Neural progenitor cell (in vitro differentiated cells): Measurements from ENCODE around the gene CRCP. TPM values are rescaled to one million over a fixed set of nuclear protein-coding genes. Genes with fewer than 3 reads are reported as not detected.
"Not testable (repeated sequence)": the region's sequence is repeated elsewhere in the genome, so short reads cannot be mapped to it uniquely, and the experiment has no call there.

ENCODE experiments used
- DNase-seq: peaks from one replicate; pipeline ENCODE4 v3.0.0-alpha.2; 2016; ENCODE audit warnings: low spot score
- H2AFZ ChIP-seq: fragments of 200-600 bp; sonication (generic); replicated peaks from 2 replicates; pipeline ENCODE4 v1.6.1; 2016; ENCODE audit warnings: antibody characterized with exemption
- H3F3A ChIP-seq: fragments of 200-600 bp; sonication (generic); 2 replicates; pipeline ENCODE4 v1.6.1; 2016; ENCODE audit warnings: antibody characterized with exemption, low read depth
- H3K27ac ChIP-seq: fragments of 200-600 bp; sonication (generic); 2 replicates; pipeline ENCODE4 v1.5.1; 2016; ENCODE audit warnings: mild to moderate bottlenecking
- H3K27me3 ChIP-seq: fragments of 200-600 bp; sonication (generic); 2 replicates; pipeline ENCODE4 v1.6.1; 2016; ENCODE audit warnings: mild to moderate bottlenecking, moderate library complexity
- H3K36me3 ChIP-seq: fragments of 200-600 bp; sonication (generic); 2 replicates; pipeline ENCODE4 v1.5.1; 2016
- H3K4me1 ChIP-seq: fragments of 200-600 bp; sonication (generic); 2 replicates; pipeline ENCODE4 v1.6.1; 2016; ENCODE audit warnings: mixed run types
- H3K4me2 ChIP-seq: fragments of 200-600 bp; sonication (generic); 2 replicates; pipeline ENCODE4 v1.6.1; 2016
- H3K4me3 ChIP-seq: fragments of 200-600 bp; sonication (generic); 2 replicates; pipeline ENCODE4 v1.5.1; 2016
- H3K79me2 ChIP-seq: fragments of 200-600 bp; sonication (generic); 2 replicates; pipeline ENCODE4 v1.6.1; 2016; ENCODE audit warnings: low read depth
- H3K9ac ChIP-seq: fragments of 200-600 bp; sonication (generic); 2 replicates; pipeline ENCODE4 v1.6.1; 2016
- H3K9me3 ChIP-seq: fragments of 200-600 bp; sonication (generic); 2 replicates; pipeline ENCODE4 v1.5.1; 2016; ENCODE audit warnings: low read depth
- H4K20me1 ChIP-seq: fragments of 200-600 bp; sonication (generic); 2 replicates; pipeline ENCODE4 v1.6.1; 2016; ENCODE audit warnings: low read depth
- H3K27ac Mint-ChIP-seq: 3 replicates; pipeline ENCODE4 v1.8.0; 2021; ENCODE audit warnings: mixed read lengths
- H3K27me3 Mint-ChIP-seq: 2 replicates; pipeline ENCODE4 v1.8.0; 2022; ENCODE audit warnings: low read depth, mild to moderate bottlenecking, inconsistent platforms, moderate library complexity, mixed read lengths; ENCODE audit not compliant: insufficient read depth
- H3K36me3 Mint-ChIP-seq: 3 replicates; pipeline ENCODE4 v1.8.0; 2021; ENCODE audit warnings: mixed read lengths
- H3K4me1 Mint-ChIP-seq: 3 replicates; pipeline ENCODE4 v1.8.0; 2021; ENCODE audit warnings: mixed read lengths
- H3K4me3 Mint-ChIP-seq: 3 replicates; pipeline ENCODE4 v1.8.0; 2021; ENCODE audit warnings: mild to moderate bottlenecking, moderate library complexity, mixed read lengths
- H3K9me3 Mint-ChIP-seq: 3 replicates; pipeline ENCODE4 v1.8.0; 2020; ENCODE audit warnings: mixed read lengths
- EZH2 ChIP-seq: fragments of 200-600 bp; sonication (generic); IDR thresholded peaks from 2 replicates; pipeline ENCODE4 v1.6.1; 2017; ENCODE audit warnings: antibody characterized with exemption, mild to moderate bottlenecking, moderate library complexity
- EZH2phosphoT487 ChIP-seq: fragments of 200-600 bp; sonication (generic); IDR thresholded peaks from 2 replicates; pipeline ENCODE4 v1.6.1; 2017; ENCODE audit warnings: antibody characterized with exemption
- total RNA-seq: library from RNA; depleted of rRNA; stranded (reverse); fragments of >200 nt; gene quantifications from 2 replicates; pipeline ENCODE4 v1.2.3, GENCODE V29; 2015; ENCODE audit warnings: low replicate concordance
- TF ChIP-seq, protein P1 (sequence below): fragments of 200-600 bp; sonication (generic); IDR thresholded peaks from 2 replicates; pipeline ENCODE4 v1.5.1; 2017; ENCODE audit warnings: antibody characterized with exemption, mild to moderate bottlenecking

Gene CRCP
- total RNA-seq, 1 donor from 2014 or later = 30.0 TPM

DNA sequence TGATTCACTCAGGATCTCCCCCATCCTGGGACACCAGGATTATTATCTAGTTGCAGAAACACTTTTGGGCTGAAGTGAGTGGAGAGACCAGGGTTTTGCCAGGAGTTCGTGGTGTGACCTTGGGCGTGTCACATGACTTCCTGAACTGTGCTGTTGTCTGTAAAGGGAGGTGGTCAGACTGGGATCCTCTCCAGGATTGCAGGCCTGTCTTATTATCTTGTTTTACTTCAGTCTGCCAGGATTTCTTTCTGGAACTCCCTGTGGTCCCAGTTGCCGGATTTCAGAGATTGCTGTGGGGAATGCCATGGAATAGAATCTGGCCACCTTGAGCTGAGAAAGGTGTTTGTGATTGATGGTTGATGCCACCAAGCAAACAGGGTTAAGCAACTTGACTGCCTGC, 35.8 kb downstream of the CRCP start:
- H3K4me3 Mint-ChIP-seq = no peak overlapping the region
- H3K4me3 ChIP-seq = no peak overlapping the region

DNA sequence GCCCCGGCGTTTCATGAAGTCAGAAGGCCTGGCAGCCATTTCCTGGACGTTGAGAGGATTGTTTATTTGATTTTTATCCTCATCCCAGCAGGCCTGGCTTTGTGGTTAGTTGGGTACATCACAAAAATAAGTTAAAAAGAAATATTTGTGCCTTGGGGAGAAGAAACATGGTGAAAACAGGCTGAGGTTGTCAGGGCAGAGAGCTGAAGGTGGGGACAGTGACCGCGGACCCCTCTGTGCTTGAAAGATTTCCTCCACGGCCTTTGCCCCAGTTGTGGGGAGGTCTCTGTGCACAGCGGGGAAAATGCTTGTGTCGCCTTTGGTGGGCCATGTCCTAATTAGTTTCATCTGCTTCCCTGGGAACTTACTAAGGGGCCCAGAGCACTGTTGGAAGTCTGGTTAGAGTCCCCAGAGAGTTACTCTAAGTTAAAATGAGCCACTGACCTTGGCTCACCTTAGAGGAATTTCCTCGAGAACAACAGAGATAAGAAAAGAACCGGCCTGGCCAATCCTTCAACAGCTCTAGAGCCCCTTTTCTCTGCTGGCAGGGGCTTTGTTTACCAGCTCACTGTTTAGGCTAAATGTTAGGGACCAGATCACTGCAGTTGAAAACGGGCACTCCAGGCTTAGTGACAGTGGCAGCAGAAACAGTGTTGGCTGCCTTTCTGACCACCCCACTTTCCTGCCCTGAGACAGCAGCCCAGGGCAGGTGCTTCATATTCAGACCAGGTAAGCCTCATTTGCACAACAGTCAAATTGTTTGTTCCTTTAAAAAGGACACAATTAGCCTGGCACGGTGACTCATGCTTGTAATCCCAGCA, 37.9 kb downstream of the CRCP start:
- Mint-ChIP-seq H3K4me3 (no peak overlapping the region), H3K27me3 (no peaks in the 10 kb centered on the region), H3K9me3 (no peaks in the 10 kb centered on the region), H3K4me1 (no peaks in the 10 kb centered on the region), H3K36me3 (peaks cover 20% of the 10 kb centered on the region), H3K27ac (no peak overlapping the region)
- Histone ChIP-seq H3K9me3 (no peaks in the 10 kb centered on the region), H3K9ac (no peak overlapping the region), H3F3A (peaks cover 12% of the 10 kb centered on the region), H3K4me1 (no peaks in the 10 kb centered on the region), H3K79me2 (no peaks in the 10 kb centered on the region), H3K4me3 (no peak overlapping the region), H4K20me1 (peaks cover 4% of the 10 kb centered on the region), H2AFZ (no peak overlapping the region), H3K27ac (peak overlapping the region; percentile 66), H3K36me3 (peaks cover 3% of the 10 kb centered on the region), H3K27me3 (no peaks in the 10 kb centered on the region), H3K4me2 (no peak overlapping the region)
- peak; percentile 37 for DNase-seq
- no peak for TF ChIP-seq EZH2phosphoT487
- TF ChIP-seq, protein P1, sequence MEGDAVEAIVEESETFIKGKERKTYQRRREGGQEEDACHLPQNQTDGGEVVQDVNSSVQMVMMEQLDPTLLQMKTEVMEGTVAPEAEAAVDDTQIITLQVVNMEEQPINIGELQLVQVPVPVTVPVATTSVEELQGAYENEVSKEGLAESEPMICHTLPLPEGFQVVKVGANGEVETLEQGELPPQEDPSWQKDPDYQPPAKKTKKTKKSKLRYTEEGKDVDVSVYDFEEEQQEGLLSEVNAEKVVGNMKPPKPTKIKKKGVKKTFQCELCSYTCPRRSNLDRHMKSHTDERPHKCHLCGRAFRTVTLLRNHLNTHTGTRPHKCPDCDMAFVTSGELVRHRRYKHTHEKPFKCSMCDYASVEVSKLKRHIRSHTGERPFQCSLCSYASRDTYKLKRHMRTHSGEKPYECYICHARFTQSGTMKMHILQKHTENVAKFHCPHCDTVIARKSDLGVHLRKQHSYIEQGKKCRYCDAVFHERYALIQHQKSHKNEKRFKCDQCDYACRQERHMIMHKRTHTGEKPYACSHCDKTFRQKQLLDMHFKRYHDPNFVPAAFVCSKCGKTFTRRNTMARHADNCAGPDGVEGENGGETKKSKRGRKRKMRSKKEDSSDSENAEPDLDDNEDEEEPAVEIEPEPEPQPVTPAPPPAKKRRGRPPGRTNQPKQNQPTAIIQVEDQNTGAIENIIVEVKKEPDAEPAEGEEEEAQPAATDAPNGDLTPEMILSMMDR = no peak
- no peak for TF ChIP-seq EZH2

More for the DNA sequence above, 35.8 kb downstream of the CRCP start:
- Histone ChIP-seq H3K27ac (no peak overlapping the region), H3F3A (peaks cover 12% of the 10 kb centered on the region), H3K4me1 (no peaks in the 10 kb centered on the region), H3K36me3 (peaks cover 3% of the 10 kb centered on the region), H2AFZ (no peak overlapping the region), H3K9me3 (no peaks in the 10 kb centered on the region), H3K79me2 (no peaks in the 10 kb centered on the region), H3K4me2 (no peak overlapping the region), H4K20me1 (peaks cover 4% of the 10 kb centered on the region), H3K9ac (no peak overlapping the region), H3K27me3 (no peaks in the 10 kb centered on the region)
- peaks cover 26% of the 10 kb centered on the region for H3K36me3 Mint-ChIP-seq
- H3K9me3 Mint-ChIP-seq = no peaks in the 10 kb centered on the region
- H3K27ac Mint-ChIP-seq = no peak overlapping the region
- H3K27me3 Mint-ChIP-seq = no peaks in the 10 kb centered on the region
- H3K4me1 Mint-ChIP-seq = no peaks in the 10 kb centered on the region
- no peak for TF ChIP-seq EZH2phosphoT487
- no peak for DNase-seq

DNA sequence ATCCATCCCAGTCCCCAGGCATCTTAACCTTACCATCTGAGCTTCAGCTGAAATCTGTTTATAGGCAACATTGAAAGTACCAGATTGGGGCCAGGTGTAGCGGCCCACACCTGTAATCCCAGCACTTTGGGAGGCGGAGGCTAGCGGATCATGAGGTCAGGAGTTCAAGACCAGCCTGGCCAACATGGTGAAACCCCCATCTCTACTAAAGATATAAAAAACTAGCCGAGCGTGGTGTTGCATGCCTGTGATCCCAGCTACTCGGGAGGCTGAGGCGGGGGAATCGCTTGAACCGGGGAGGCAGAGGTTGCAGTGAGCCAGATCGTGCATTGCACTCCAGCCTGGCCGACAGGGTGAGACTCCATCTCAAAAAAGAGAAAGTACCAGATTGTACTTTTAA, 39.0 kb downstream of the CRCP start:
- H3K4me2 ChIP-seq = no peak overlapping the region
- H3K27me3 ChIP-seq = no peaks in the 10 kb centered on the region
- H3K79me2 ChIP-seq = no peaks in the 10 kb centered on the region
- H3K4me3 Mint-ChIP-seq = no peak overlapping the region
- peaks cover 23% of the 10 kb centered on the region for H3K36me3 Mint-ChIP-seq
- no peak overlapping the region for H3K27ac ChIP-seq
- H3K27ac Mint-ChIP-seq = no peak overlapping the region
- H4K20me1 ChIP-seq = peaks cover 4% of the 10 kb centered on the region
- no peak overlapping the region for H2AFZ ChIP-seq
- H3K36me3 ChIP-seq = peaks cover 3% of the 10 kb centered on the region
- H3K4me1 ChIP-seq = no peaks in the 10 kb centered on the region
- no peak for DNase-seq
- no peak overlapping the region for H3K4me3 ChIP-seq
- no peaks in the 10 kb centered on the region for H3K9me3 Mint-ChIP-seq
- H3F3A ChIP-seq = peaks cover 12% of the 10 kb centered on the region
- no peak overlapping the region for H3K9ac ChIP-seq
- no peaks in the 10 kb centered on the region for H3K9me3 ChIP-seq
- no peaks in the 10 kb centered on the region for H3K4me1 Mint-ChIP-seq
- TF ChIP-seq, protein P1 = no peak
- TF ChIP-seq EZH2 (no peak), EZH2phosphoT487 (no peak)
- no peaks in the 10 kb centered on the region for H3K27me3 Mint-ChIP-seq

DNA sequence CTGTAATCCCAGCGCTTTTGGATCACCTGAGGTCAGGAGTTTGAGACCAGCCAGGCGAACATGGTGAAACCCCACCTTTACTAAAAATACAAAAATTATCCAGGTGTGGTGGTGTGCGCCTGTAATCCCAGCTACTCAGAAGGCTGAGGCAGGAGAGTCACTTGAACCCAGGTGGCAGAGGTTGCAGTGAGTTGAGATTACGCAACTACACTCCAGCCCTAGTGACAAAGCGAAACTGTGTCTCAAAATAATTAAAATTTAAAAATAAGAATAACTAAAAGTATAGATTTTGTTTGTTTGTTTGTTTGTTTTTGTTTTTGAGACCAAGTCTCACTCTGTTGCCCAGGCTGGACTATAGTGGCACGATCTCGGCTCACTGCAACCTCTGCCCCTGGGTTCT, 41.4 kb downstream of the CRCP start:
- not testable (repeated sequence) for H3K27me3 ChIP-seq, H2AFZ ChIP-seq, H3K9me3 ChIP-seq, H3K4me3 Mint-ChIP-seq, H3K9ac ChIP-seq, DNase-seq, H3K4me3 ChIP-seq, H3K9me3 Mint-ChIP-seq, H3K27ac Mint-ChIP-seq, H3K27ac ChIP-seq, H3K79me2 ChIP-seq, H3K4me2 ChIP-seq, H3K4me1 Mint-ChIP-seq, H3K27me3 Mint-ChIP-seq, H3K4me1 ChIP-seq, H4K20me1 ChIP-seq, H3K36me3 ChIP-seq
- H3F3A ChIP-seq = peaks cover 12% of the 10 kb centered on the region
- peaks cover 25% of the 10 kb centered on the region for H3K36me3 Mint-ChIP-seq
